ENCODE results near the gene ATP6V1B1.

DNA sequence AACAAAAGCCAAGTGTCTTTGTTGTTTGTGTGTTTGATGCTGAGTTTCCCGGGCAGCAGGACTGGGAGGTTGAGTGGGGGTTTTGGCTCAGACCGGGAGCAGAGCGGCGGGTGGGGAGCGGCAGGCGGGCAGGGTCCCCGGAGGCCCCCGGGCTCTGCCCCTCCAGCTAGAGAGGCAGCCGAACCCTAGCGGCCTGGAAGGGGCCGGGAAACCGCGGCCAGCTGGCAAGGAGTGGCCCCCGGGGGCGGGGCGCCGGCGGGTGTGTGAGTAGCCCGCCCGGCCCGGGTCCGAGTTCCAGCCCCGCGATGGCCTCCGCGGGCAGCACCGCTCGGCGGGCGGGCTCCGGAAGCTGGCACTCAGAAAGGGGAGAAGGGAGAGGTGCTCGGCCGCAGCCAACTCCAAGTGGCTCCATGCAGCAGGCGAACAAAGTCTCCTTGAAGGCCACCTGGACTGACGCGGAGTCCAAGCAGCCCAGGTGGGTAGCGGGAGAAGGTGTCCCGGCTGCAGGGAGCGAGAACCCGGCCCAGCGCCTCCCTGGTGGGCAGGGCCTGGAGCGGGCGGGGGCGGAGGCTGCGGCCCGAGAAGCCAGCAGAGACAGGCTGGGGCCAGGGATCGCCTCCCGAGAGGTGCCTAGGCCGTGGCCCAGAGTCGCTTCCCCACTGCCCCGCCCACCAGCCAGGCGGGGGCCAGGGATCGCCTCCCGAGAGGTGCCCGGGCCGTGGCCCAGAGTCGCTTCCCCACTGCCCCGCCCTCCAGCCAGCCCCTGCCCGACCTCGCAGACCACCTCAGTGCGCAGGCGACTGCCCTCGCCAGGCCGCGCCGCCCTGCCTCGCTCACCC, 42.9 kb downstream of the ATP6V1B1 start, which contains the start of gene ANKRD53:
- TF ChIP-seq, protein P1, sequence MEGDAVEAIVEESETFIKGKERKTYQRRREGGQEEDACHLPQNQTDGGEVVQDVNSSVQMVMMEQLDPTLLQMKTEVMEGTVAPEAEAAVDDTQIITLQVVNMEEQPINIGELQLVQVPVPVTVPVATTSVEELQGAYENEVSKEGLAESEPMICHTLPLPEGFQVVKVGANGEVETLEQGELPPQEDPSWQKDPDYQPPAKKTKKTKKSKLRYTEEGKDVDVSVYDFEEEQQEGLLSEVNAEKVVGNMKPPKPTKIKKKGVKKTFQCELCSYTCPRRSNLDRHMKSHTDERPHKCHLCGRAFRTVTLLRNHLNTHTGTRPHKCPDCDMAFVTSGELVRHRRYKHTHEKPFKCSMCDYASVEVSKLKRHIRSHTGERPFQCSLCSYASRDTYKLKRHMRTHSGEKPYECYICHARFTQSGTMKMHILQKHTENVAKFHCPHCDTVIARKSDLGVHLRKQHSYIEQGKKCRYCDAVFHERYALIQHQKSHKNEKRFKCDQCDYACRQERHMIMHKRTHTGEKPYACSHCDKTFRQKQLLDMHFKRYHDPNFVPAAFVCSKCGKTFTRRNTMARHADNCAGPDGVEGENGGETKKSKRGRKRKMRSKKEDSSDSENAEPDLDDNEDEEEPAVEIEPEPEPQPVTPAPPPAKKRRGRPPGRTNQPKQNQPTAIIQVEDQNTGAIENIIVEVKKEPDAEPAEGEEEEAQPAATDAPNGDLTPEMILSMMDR (IDR thresholded peaks at IDR 0.05) = no peak
- TF ChIP-seq POLR2A (IDR thresholded peaks at IDR 0.05) = no peak
- TF ChIP-seq POLR2AphosphoS5 (IDR thresholded peaks at IDR 0.05) = peak in 1 of 4 donors; percentile 26
- TF ChIP-seq EP300 (IDR thresholded peaks at IDR 0.05) = no peak

Measured in sigmoid colon (tissue), 4 donors.